CD4-positive, CD25-positive, alpha-beta regulatory T cell (primary cell): ENCODE results near the gene WNT1. TPM values are rescaled to one million over a fixed set of nuclear protein-coding genes. Genes with fewer than 3 reads are reported as not detected.
A peak's percentile ranks its signal among the peaks of the same experiment; 100 is the strongest.

Experiments
- ATAC-seq, 2 donors: fragments of 150-1000 bp; cut with Tn5 transposase; one replicate each; pipeline ENCODE4 v1.10.0; 2021; ENCODE audit warnings: low read depth in 2 of 2, moderate number of reproducible peaks in 2 of 2, moderate library complexity in 1 of 2
- DNase-seq, 3 donors: peaks; one replicate each; pipeline versions ENCODE4 v3.0.0 to v3.0.0-alpha.2; 2012 to 2022; ENCODE audit warnings: mixed read lengths in 1 of 3
- H3K27ac ChIP-seq: one replicate; pipeline ENCODE4 v1.7.0; 2013; ENCODE audit warnings: mild to moderate bottlenecking, low read length; ENCODE audit not compliant: insufficient read depth, poor library complexity, severe bottlenecking
- H3K27me3 ChIP-seq: one replicate; pipeline ENCODE4 v1.7.0; 2013; ENCODE audit warnings: low read length; ENCODE audit not compliant: control insufficient read depth, insufficient read depth
- H3K36me3 ChIP-seq: one replicate; pipeline ENCODE4 v1.7.0; 2013; ENCODE audit warnings: mild to moderate bottlenecking, low read length, moderate library complexity; ENCODE audit not compliant: control insufficient read depth, insufficient read depth
- H3K4me1 ChIP-seq: 2 replicates; pipeline ENCODE4 v1.7.0; 2013; ENCODE audit warnings: mild to moderate bottlenecking, low read length; ENCODE audit not compliant: insufficient read depth, control insufficient read depth, poor library complexity, severe bottlenecking
- H3K4me3 ChIP-seq: one replicate; pipeline ENCODE4 v1.7.0; 2013; ENCODE audit warnings: low read depth, mild to moderate bottlenecking, low read length, moderate library complexity
- H3K9me3 ChIP-seq, 2 experiments: 1 replicate in 1 of 2; 2 replicates in 1 of 2; pipeline ENCODE4 v1.7.0; 2013; ENCODE audit warnings: low read length in 2 of 2, mild to moderate bottlenecking in 1 of 2, moderate library complexity in 1 of 2; ENCODE audit not compliant: control insufficient read depth in 2 of 2
- H3K27ac Mint-ChIP-seq, 3 donors: one replicate each; pipeline ENCODE4 v1.8.0; 2020 to 2022; ENCODE audit warnings: mild to moderate bottlenecking in 3 of 3, mixed read lengths in 3 of 3, moderate library complexity in 2 of 3
- H3K27me3 Mint-ChIP-seq: one replicate; pipeline ENCODE4 v1.8.0; 2022; ENCODE audit warnings: mild to moderate bottlenecking, mixed read lengths
- H3K36me3 Mint-ChIP-seq: one replicate; pipeline ENCODE4 v1.8.0; 2020; ENCODE audit warnings: mixed read lengths
- H3K4me1 Mint-ChIP-seq, 4 donors: one replicate each; pipeline ENCODE4 v1.8.0; 2020 to 2022; ENCODE audit warnings: mixed read lengths in 4 of 4, mild to moderate bottlenecking in 1 of 4
- H3K4me3 Mint-ChIP-seq, 4 donors: one replicate each; pipeline ENCODE4 v1.8.0; 2020 to 2022; ENCODE audit warnings: mild to moderate bottlenecking in 4 of 4, mixed read lengths in 4 of 4, moderate library complexity in 3 of 4
- H3K9me3 Mint-ChIP-seq, 7 donors: one replicate each; pipeline ENCODE4 v1.8.0; 2020 to 2022; ENCODE audit warnings: mixed read lengths in 7 of 7, mild to moderate bottlenecking in 3 of 7, moderate library complexity in 2 of 7
- polyA plus RNA-seq, 4 donors: library from polyadenylated mRNA; unstranded; fragments of 300-500 nt; fragmentation: Illumina TruSeq; gene quantifications; one replicate each; pipeline ENCODE4 v1.2.3, GENCODE V29; 2021
- total RNA-seq: library from RNA; stranded (reverse); gene quantifications from one replicate; pipeline ENCODE4 v1.2.3, GENCODE V29; 2022

Gene WNT1
- 0.62 TPM for total RNA-seq
- under 1 TPM in 1 of 4 donors, not detected in 3; 0.39 TPM for polyA plus RNA-seq

DNA sequence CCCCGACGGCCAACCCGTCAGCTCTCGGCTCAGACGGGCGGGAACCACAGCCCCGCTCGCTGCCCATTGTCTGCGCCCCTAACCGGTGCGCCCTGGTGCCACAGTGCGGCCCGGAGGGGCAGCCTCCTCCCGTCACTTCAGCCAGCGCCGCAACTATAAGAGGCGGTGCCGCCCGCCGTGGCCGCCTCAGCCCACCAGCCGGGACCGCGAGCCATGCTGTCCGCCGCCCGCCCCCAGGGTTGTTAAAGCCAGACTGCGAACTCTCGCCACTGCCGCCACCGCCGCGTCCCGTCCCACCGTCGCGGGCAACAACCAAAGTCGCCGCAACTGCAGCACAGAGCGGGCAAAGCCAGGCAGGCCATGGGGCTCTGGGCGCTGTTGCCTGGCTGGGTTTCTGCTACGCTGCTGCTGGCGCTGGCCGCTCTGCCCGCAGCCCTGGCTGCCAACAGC lies at the start of gene WNT1:
WNT1 (plus strand) TSS at position 32 of the 450 bp plus-strand sequence; CDS start at position 361, 329 bp downstream.
- Mint-ChIP-seq H3K4me3 (peak within 1 kb of the TSS; percentile 87 to 92 (median 90)), H3K4me1 (peaks cover 0 to 49% (median 18%) of the 10 kb centered on the region in 4 donors), H3K9me3 (peaks cover 0 to 9% (median 0%) of the 10 kb centered on the region in 7 donors), H3K27ac (peak within 1 kb of the TSS; percentile 57 to 83 (median 67)), H3K27me3 (peaks cover 77% of the 10 kb centered on the region), H3K36me3 (no peaks in the 10 kb centered on the region)
- DNase-seq (no peak), ATAC-seq (no peak)
- Histone ChIP-seq H3K4me3 (peak within 1 kb of the TSS; percentile 68), H3K36me3 (no peaks in the 10 kb centered on the region), H3K27ac (no peak within 1 kb of the TSS), H3K9me3 (no peaks in the 10 kb centered on the region), H3K4me1 (peaks cover 55% of the 10 kb centered on the region), H3K27me3 (peaks cover 25% of the 10 kb centered on the region)

DNA sequence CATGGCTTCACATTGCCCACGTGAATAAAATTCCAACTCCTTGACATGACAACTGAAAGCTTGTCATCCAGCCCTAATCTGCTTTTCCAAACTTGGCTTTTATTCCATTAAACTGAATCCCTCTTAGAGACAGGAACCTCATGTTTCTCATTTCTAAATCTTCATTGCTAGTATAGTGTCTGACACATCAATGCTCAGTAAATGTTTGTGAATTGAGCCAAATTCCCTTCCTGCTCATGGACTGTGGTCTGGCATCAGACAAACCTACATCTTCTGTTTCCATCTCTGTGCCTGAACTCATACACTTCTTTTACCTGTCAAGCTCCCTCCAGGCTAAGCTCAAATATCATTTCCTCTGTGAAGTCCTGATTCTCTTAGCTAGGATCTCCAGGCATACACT lies 48.6 kb upstream of the WNT1 start:
- peak overlapping the region in 1 of 4 donors; percentile 42 for H3K4me3 Mint-ChIP-seq
- Histone ChIP-seq H3K4me1 (peaks cover 16% of the 10 kb centered on the region), H3K27me3 (no peaks in the 10 kb centered on the region), H3K9me3 (no peaks in the 10 kb centered on the region), H3K27ac (no peak overlapping the region), H3K4me3 (no peak overlapping the region), H3K36me3 (peaks cover 6% of the 10 kb centered on the region)
- H3K36me3 Mint-ChIP-seq = peaks cover 14% of the 10 kb centered on the region
- H3K4me1 Mint-ChIP-seq = peaks cover 12 to 33% (median 17%) of the 10 kb centered on the region in 4 donors
- no peaks in the 10 kb centered on the region for H3K9me3 Mint-ChIP-seq
- no peaks in the 10 kb centered on the region for H3K27me3 Mint-ChIP-seq
- ATAC-seq (no peak), DNase-seq (no peak)
- H3K27ac Mint-ChIP-seq = no peak overlapping the region

DNA sequence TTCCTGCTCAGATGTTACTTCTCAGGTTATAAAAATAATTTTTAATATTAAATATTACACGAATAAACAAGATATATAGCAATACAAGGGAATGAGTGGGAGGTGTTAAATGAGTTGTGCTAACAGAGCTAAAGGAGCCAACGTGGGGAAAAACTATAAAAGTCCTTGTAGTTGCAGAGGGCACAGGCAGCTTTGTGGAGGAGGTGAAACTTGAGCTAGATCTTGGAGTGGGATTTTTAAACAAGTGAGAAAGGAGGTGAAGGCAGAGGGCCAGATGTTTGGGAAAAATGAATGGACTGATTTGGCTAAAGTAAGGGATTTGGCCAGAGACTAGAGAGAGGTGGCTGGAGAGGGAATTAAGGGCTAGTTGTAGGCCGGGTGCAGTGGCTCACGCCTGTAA lies 47.6 kb upstream of the WNT1 start:
- peaks cover 6% of the 10 kb centered on the region for H3K36me3 ChIP-seq
- Mint-ChIP-seq H3K36me3 (peaks cover 14% of the 10 kb centered on the region), H3K4me3 (no peak overlapping the region), H3K9me3 (no peaks in the 10 kb centered on the region), H3K27ac (peak overlapping the region in 2 of 3 donors; percentile 7 to 35), H3K4me1 (peaks cover 12 to 35% (median 19%) of the 10 kb centered on the region in 4 donors), H3K27me3 (no peaks in the 10 kb centered on the region)
- no peaks in the 10 kb centered on the region for H3K9me3 ChIP-seq
- no peak overlapping the region for H3K4me3 ChIP-seq
- no peak overlapping the region for H3K27ac ChIP-seq
- ATAC-seq (no peak), DNase-seq (no peak)
- peaks cover 15% of the 10 kb centered on the region for H3K4me1 ChIP-seq
- no peaks in the 10 kb centered on the region for H3K27me3 ChIP-seq

DNA sequence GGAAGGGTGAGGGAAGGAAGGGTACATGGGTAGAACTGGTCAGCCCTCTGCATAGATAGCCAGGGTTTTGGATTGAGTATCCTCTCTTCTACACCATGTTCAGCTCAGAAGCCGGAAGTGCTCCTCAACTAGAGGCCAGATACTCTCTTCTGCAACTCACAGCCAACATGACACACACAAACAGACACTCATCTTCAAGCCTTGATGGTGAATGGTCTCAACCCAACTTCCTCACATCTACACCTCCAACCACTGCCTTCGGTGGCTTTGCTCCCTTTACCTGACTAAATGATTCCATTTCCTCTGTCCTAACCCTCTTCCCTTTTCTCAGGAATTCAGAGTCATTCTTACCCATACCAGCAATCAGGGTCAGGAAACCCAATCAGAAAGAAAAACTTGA lies 45.2 kb upstream of the WNT1 start:
- Histone ChIP-seq H3K9me3 (no peaks in the 10 kb centered on the region), H3K27ac (no peak overlapping the region), H3K4me1 (peaks cover 10% of the 10 kb centered on the region), H3K36me3 (peaks cover 11% of the 10 kb centered on the region), H3K4me3 (no peak overlapping the region), H3K27me3 (no peaks in the 10 kb centered on the region)
- no peak for ATAC-seq
- Mint-ChIP-seq H3K4me3 (no peak overlapping the region), H3K27ac (peak overlapping the region in 2 of 3 donors; percentile 32 to 48), H3K9me3 (peaks cover 0 to 3% (median 0%) of the 10 kb centered on the region in 7 donors), H3K36me3 (peaks cover 18% of the 10 kb centered on the region), H3K4me1 (peaks cover 12 to 23% (median 14%) of the 10 kb centered on the region in 4 donors), H3K27me3 (no peaks in the 10 kb centered on the region)
- no peak for DNase-seq

DNA sequence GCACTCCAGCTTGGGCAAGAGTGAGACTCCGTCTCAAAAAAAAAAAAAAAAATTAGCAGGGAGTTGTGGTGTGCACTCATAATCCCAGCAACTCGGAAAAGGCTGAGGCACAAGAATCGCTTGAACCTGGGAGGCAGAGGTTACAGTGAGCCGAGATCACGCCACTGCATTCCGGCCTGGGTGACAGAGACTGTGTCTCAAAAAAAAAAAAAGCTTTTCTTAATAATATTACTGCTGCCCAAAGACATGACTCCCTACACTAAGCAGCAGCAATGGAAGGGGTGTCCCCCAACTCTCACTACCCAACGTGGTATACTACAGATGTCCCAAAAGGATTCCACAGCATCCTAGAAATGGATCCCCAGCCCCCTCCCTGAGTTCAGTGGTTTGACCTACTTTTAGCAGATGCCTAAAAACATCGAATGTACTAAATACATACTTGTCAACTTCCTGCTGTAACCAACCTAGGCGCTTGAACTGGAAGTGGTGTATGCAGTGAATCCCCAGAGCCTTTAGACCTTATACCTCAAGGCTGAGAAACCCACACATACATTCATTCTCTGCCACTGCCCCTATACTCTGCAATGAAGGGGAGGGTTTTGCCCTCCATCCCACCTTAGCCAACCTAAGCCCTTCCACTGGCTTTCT lies 44.3 kb upstream of the WNT1 start:
- Mint-ChIP-seq H3K4me1 (peaks cover 12 to 23% (median 14%) of the 10 kb centered on the region in 4 donors), H3K4me3 (peak overlapping the region in 1 of 4 donors; percentile 34), H3K9me3 (peaks cover 0 to 3% (median 0%) of the 10 kb centered on the region in 7 donors), H3K27ac (peak overlapping the region; percentile 32 to 66 (median 46)), H3K36me3 (peaks cover 27% of the 10 kb centered on the region), H3K27me3 (no peaks in the 10 kb centered on the region)
- Histone ChIP-seq H3K27ac (no peak overlapping the region), H3K27me3 (no peaks in the 10 kb centered on the region), H3K9me3 (no peaks in the 10 kb centered on the region), H3K36me3 (peaks cover 16% of the 10 kb centered on the region), H3K4me3 (no peak overlapping the region), H3K4me1 (peaks cover 10% of the 10 kb centered on the region)
- peak in 1 of 3 donors; percentile 28 for DNase-seq
- peak; percentile 19 to 39 for ATAC-seq

DNA sequence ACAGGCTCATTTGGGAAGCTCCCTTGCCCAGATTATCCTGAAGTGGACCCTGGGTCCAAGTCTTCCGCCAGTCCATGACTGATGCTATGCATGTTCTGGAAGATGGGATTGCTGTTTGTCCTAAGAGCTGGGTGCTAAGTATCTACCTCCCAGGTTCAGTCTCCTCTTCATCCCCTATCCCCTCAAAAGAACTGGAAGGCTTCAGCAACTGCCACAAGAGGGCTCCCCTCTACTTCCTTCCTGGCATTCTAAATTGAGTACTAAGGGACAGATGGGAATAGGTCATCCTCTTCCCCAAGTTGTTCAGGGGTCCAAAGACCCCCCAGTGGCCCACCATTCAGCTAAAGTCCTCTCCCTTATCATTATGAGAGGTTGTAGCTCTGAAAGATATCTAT lies 43.8 kb upstream of the WNT1 start:
- Histone ChIP-seq H3K9me3 (no peaks in the 10 kb centered on the region), H3K36me3 (peaks cover 21% of the 10 kb centered on the region), H3K4me3 (no peak overlapping the region), H3K27ac (no peak overlapping the region), H3K4me1 (peaks cover 10% of the 10 kb centered on the region), H3K27me3 (no peaks in the 10 kb centered on the region)
- ATAC-seq = no peak
- peak overlapping the region; percentile 32 to 46 (median 34) for H3K27ac Mint-ChIP-seq
- peaks cover 31% of the 10 kb centered on the region for H3K36me3 Mint-ChIP-seq
- H3K27me3 Mint-ChIP-seq = no peaks in the 10 kb centered on the region
- H3K4me1 Mint-ChIP-seq = peaks cover 12 to 23% (median 14%) of the 10 kb centered on the region in 4 donors
- H3K9me3 Mint-ChIP-seq = peaks cover 0 to 3% (median 0%) of the 10 kb centered on the region in 7 donors
- no peak for DNase-seq
- peak overlapping the region in 1 of 4 donors; percentile 34 for H3K4me3 Mint-ChIP-seq

DNA sequence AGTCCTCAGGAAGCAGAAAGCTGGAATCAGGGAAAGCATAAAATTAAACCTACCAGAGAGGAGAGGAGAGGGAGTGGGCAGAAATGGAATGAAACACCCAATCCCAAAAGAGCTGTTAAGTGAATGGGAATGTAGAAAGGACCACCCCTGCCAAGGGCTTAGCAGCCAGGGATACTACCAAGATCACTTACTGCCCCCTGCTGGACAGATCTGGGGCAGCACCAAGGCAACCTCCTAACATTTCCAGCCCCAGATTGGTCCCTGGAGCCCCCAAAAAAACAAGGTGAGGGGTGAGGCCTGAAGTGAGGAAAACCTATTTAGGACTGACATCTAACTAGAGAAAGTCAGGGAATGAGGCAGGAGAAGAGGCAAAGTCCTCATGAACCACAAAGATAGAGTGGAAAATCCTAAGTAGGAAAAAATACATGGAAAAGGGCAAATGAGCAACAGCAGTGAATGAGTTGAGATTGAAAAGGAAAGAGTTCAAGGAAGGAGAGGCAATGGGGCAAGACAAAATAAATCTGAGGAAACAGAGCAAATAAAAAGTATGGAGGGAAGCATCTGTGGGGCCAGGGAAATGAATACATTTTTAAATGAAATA lies 41.6 kb upstream of the WNT1 start:
- ATAC-seq (peak; percentile 72 to 78), DNase-seq (peak; percentile 72 to 80 (median 75))
- H3K4me1 ChIP-seq = peaks cover 10% of the 10 kb centered on the region
- H3K36me3 Mint-ChIP-seq = peaks cover 39% of the 10 kb centered on the region
- H3K4me3 ChIP-seq = no peak overlapping the region
- H3K36me3 ChIP-seq = peaks cover 40% of the 10 kb centered on the region
- H3K27ac Mint-ChIP-seq = peak overlapping the region in 2 of 3 donors; percentile 18 to 92
- H3K27me3 Mint-ChIP-seq = no peaks in the 10 kb centered on the region
- peaks cover 0 to 3% (median 0%) of the 10 kb centered on the region in 7 donors for H3K9me3 Mint-ChIP-seq
- H3K9me3 ChIP-seq = no peaks in the 10 kb centered on the region
- H3K4me1 Mint-ChIP-seq = peaks cover 11 to 23% (median 13%) of the 10 kb centered on the region in 4 donors
- H3K27ac ChIP-seq = no peak overlapping the region
- no peak overlapping the region for H3K4me3 Mint-ChIP-seq
- H3K27me3 ChIP-seq = no peaks in the 10 kb centered on the region
